Measurements from ENCODE around the gene NGEF.

DNA sequence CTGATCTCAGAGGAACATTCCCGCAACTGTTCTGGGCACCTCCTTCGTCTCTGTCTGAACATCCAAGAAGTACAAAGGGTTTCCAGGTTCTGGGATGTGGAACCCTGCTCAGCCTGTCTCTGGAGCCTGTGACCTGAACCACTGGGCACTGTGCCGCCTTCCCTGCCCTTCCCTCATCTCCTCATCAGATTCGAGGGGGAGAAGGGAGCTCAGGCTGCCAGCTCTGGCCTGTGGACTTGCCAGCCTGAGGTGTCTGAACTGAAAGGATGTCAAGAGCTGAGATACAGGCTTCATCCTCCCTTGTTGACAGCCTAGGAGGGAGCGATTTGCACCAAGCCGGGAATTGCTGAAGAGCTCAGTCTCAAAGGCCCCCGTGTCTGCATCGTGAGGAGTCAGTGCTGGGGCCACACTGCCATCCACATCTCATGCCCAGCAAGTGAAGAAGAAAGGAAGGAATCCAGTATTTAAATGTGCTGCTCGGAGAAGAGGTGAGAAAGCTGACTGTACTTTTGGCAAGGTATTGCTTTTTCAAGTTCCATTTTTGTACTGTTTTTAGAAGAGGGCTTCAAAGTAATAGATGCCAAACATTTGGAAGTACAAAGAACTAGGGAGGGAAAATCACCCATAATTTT, 32.0 kb upstream of the NGEF start:
- TF ChIP-seq, protein P1, sequence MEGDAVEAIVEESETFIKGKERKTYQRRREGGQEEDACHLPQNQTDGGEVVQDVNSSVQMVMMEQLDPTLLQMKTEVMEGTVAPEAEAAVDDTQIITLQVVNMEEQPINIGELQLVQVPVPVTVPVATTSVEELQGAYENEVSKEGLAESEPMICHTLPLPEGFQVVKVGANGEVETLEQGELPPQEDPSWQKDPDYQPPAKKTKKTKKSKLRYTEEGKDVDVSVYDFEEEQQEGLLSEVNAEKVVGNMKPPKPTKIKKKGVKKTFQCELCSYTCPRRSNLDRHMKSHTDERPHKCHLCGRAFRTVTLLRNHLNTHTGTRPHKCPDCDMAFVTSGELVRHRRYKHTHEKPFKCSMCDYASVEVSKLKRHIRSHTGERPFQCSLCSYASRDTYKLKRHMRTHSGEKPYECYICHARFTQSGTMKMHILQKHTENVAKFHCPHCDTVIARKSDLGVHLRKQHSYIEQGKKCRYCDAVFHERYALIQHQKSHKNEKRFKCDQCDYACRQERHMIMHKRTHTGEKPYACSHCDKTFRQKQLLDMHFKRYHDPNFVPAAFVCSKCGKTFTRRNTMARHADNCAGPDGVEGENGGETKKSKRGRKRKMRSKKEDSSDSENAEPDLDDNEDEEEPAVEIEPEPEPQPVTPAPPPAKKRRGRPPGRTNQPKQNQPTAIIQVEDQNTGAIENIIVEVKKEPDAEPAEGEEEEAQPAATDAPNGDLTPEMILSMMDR (IDR thresholded peaks at IDR 0.05; ENCODE audit: insufficient read depth, low read length), result no peak
- no peak for TF ChIP-seq SPI1 (IDR thresholded peaks at IDR 0.05; ENCODE audit: borderline replicate concordance, low read depth)
